GM18861 (cell line): ENCODE results near the gene L1CAM.

Experiments
- ATAC-seq: cut with Tn5 transposase; IDR thresholded peaks from one replicate; pipeline ENCODE4 v1.9.1; 2021; ENCODE audit not compliant: unreplicated experiment

L1CAM gene

DNA sequence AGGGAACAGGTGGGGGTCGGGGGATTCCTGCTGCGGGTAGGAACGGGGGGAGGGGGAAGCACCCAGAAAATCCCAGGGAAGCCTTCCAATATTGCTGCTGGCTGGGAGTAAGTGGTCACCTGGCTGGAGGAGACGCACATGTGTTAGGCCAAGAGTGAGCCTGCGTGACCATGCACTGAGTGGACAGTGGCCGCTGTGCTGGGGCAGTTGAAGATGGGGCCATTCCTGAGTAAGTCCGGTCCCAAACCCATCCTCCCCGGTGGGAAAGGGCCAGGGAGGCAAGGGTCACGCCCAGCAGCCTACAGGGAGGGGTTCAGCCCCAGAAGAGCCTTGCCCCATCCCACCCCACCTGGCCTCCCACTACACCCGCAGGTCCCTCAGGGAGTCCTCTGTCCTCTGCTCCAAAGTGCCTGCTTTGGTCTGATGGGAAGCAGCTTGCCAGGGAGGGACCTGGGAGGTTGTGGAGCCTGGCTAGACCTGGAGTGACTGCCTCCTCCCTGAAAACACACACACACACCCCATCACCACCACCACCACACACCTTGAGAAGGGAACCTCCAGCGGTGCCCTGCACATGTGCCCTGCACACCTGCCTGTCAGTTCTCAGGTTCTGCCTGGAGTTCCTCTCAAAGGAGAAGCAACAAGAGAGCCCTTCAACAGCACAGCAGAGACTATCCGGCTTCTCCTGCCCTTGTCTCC, 6.1 kb downstream of the L1CAM start:
- ATAC-seq, result no peak

DNA sequence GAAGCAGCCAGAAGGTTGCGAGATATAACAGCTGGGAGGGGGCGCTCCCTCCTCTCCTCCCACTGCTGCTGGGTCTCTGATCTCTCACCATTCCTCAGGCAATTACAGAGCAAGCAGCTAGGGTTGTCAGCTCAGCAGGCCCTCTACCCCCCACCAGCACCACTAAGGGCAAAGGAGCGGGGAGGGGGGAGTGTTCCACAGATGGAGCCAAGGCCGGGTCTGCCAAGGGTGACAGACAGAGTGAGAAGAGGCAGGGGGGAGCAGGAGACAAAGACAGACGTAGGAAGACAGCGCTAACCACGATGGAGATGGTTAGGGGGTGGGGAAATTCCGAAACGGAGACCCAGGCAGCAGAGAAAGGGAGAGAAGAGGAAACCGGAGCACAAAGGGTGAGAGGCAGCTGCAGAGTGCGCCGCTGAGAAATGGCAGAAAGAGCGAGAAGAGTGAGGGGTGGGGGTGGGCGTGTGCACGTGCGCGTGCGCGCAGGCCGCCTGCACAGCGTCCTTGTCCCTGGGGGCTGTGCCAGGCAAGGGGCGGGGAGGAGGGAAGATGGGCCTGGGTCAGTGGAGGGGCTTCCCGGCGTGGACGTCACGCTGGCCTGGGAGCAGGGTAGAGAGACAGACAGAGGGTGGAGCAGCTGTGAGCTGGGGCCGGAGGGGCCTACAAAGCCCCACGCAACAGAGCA, 6.9 kb downstream of the L1CAM start:
- ATAC-seq, result no peak

DNA sequence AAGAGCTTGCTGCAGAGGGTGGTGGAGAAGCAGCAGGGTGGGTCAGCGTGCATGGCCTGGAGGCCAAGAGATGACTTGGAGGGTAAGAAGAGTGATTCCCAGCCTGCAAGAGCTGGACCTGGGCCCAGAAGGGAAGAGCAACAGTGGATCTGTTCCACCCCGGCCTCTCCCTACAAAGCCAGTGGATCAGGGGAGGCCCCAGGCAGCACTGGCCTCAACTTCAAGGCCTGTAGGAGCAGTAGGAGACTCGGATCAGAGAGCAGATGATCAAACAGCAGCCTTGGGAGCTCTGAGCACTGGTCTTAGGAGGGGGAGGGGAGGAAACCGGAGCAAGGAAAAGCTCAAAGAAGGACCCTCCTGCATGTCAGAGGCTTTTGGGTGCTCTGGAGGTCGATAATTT, 7.6 kb downstream of the L1CAM start:
- ATAC-seq, result no peak

GRCh38 chrX:153877571-153878261, 8.3 kb downstream of the L1CAM start:
- no peak for ATAC-seq

DNA sequence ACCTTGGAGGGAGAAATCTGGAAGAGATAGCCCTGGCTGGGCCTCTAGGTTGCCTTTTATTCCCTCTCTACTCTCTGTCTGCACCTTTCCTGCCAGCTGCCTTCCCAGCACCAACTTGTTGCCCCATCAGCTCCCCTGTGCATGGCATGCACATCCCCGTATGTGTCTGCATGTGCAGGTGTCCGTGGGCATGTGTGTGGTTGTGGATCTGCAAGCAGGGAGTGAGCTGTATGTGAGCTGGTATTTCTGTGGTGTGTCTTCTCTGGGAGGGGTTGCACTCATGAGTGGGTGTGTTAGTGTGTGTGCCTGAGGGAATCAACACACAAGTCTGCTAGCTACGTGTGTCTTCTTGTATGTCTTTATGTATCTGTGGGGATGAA, 9.9 kb downstream of the L1CAM start:
- no peak for ATAC-seq

- ATAC-seq, result no peak
These were observed 10.4 kb downstream of the L1CAM start for GRCh38 chrX:153875391-153876111.

- ATAC-seq, result no peak
These were observed 11.4 kb downstream of the L1CAM start for GRCh38 chrX:153874366-153875125.

- ATAC-seq, result no peak
These were observed 11.9 kb downstream of the L1CAM start for GRCh38 chrX:153874085-153874365.

DNA sequence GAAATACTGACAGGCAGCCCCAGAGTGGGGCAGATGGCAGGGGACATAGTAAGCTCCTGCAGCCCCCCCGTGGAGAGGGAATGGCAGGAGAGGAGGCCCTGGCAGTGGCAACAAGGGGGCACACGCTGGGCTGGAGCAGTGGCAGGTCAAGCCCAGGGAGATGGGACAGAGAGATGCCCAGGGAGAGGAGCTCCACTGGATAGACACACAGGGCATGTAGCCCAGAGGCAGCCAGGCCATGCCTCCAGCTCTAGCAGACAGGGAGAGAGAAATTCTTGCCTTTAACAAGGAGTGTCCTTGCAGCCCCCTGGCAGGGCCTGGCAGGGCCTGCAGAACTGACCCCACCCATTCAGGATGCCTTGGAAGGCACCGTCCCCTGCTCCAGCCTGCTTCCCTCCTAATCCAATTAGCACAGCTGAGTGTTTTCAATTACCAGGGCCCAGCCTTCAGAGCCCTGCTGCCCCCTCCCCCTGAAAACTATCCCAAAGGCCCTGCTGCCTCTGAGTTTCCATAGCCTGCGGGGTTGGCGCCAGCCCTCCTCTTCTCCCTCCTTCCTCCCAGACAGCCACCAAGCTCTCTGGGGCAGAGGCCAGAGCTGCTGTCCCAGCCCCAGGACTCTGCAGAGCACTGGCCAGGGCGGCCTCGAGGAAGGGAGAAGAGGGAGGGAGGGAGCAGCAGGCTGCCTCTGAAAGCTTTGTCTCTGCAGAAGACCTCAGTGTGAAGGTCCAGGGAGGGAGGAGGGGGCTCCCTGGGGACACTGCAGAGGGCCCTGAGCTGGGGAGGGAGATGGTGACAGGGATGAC, 12.5 kb downstream of the L1CAM start:
- ATAC-seq, result no peak

DNA sequence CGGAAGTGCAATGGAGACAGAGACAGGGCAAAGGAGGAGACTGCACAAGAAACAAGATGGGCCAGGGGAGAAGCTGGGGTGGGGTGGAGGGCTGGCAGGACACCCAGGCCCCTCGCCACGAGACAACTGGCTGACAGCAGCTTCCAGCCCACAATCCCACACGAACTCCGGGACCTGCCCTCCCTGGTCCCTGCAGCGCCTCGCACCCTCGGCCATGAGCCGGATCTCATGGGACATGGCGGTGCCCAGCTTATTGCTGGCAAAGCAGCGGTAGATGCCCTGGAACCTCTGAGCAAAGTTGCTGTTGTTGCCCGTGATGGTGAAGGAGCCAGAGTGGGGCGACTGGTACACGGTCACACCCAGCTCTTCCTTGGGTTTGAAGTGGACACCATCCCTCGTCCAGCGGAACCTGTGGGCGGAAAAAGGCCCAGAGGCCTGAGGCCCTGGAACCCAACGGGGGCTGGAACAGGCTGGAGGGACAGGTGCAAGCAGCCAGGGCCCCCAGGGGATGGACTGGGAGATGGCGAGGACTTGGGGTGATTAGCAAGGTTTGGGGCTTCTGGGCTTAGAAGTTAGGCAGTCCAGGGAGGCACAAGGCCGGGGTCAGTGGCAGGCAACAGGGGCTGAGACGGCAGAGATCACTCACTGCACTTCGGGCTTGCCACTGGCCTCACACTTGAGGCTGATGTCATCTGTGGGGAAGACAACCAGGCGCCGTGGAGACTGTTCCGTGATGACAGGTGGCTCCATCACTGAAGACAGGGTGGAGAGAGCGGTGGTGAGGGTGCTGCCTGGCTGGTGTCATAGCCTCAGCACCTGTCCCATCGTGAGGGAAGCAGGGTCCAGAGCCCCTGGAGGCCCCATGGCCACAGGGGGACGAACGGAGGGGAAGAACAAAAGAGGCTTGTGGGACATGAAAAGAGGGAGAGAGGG, 13.8 kb downstream of the L1CAM start:
- ATAC-seq, result no peak

DNA sequence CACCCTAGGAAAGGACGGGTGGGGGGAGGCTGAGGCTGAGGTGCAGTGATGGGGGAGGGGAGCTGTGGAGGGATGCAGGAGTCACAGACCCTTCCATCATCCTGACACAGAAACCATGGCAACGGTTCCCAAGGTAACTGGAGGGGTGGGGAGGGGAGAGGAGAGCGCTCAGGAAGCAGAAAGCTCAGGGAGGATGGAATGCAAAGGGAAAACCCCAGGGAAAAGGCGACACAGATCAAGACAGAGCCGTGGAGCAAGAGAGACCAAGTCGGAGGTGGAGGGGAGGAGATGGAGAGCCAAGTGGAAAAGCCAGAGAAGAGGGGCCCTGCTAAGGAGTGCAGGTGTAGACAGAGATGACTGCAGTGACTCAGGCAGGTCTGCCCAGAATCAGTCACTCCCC, 14.5 kb downstream of the L1CAM start:
- ATAC-seq, result no peak

DNA sequence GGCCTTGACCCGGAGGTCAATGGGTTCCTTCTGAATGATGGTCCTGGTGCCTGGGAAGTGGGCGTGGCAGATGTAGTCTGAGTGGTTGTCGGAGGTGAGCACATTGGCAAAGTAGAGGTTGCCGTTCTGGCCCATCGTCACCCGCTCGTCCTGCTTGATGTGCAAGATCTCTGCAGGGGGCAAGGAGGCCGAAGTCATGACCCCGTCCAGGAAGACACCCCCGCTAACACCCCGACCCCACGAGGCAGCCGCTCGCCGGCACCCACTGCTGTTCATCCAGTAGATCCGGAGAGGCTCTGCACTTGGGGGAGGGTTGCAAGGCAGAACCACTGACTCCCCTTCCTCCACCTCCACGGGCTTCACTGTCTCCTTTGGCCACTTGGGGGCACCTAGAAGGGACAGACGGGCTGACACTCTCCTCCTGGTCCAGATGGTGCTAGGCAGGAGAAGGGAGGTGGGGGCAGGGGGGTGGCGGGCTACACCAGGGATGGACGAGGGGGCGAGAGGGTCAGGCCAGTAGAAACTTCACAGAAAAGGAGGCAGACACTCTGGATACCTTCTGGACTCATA, 15.1 kb downstream of the L1CAM start:
- ATAC-seq, result no peak

DNA sequence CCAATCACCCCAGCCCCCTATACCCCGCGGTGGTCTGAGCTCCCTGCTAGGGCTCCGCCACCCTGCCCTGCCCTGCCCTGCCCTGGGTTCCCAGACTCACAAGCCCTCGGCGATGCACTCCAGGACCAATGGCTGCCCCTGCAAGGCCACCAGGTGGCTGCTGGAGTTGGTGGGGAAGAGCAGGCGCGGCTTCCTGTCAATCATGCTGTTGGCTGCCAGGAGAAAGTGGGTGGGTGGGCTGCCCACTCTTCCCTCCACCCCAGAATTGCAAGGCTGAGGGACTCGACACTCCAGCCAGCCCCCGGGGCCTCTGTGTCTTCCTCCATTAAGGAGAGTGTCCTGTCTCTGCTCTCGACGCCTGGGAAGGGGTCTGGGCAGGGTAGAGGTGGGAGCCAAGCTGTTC, 15.7 kb downstream of the L1CAM start:
- no peak for ATAC-seq

DNA sequence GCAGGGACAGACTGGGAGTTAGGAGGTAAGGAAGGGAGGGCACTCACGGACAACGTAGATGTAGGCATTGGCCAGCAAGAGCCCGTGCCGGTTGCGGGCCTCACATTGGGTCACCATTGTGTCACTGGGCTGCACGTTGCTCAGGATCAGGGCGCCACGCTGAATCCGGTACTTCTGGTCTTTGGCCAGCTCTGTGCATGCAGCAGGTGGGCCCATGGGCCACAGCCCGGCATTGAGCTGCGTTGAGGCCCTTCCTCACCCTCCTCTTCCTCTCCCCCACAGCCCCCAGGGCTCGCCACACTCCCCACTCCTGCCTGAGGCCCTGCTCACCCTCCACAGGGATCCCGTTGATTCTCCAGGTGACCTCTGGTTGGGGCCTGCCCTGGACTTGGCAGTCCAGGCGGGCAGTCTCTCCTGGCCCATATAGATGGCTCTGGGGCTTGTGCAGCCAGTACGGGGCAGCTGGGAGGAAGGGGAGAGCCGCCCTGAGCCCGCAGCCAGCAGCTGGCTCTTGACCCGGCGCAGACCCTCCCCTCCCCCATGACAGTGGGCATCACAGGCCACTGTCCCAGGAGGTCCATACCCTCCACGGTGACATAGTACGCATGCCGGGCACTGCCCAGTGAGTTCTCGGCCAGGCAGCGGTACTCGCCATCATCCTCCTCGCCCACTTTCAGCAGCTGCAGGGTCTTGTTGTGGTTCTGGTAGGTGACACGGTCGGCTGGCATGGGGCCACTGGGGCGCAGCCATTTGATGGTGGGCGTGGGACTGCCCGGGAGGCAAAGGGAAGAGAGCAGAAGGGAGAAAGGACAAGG, 16.3 kb downstream of the L1CAM start:
- no peak for ATAC-seq

GRCh38 chrX:153868576-153869472, 17.1 kb downstream of the L1CAM start:
- no peak for ATAC-seq

GRCh38 chrX:153867671-153868070, 18.3 kb downstream of the L1CAM start:
- no peak for ATAC-seq

DNA sequence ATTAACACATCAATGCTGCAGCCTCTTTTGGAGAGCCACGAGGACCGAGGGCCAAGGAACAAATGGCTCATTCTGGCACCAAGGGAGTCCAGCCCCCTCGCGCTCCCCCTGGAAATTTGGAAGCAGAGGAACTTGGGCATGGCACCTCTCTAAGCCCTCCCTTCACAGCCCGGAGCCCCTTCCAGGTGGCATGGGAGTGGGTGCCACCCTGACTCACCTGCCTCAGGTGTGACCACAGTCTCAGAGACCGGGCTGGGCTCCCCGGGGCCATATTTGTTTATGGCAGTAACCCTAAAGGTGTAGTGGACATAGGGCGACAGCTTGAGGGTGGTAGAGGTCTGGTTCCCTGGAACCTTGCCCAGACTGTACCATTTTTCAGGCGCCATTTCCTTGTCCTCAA, 18.8 kb downstream of the L1CAM start:
- ATAC-seq, result no peak
